GM12878 (cell line): Measurements from ENCODE around the gene C10orf90. TPM values are rescaled to one million over a fixed set of nuclear protein-coding genes. Genes with fewer than 3 reads are reported as not detected.

ENCODE experiments used
- ATAC-seq: fragments of 200-7000 bp; cut with Tn5 transposase; 3 replicates; pipeline ENCODE4 v1.9.1; 2020; ENCODE audit warnings: mild to moderate bottlenecking, moderate library complexity
- BruUV-seq: library from RNA; stranded (reverse); fragments of 400-500 nt; replicated peaks from 2 replicates; lab custom pipeline; 2021; lab: Mats Ljungman, UMichigan
- CTCF ChIA-PET: fragments of 300-600 bp; sonication (Branson Sonifier 250); formaldehyde crosslinking; extraction: SDS; loops from one replicate; lab custom pipeline; 2021; ENCODE audit warnings: inconsistent platforms; lab: Yijun Ruan, JAX
- POLR2A ChIA-PET: fragments of 350-600 bp; formaldehyde crosslinking; extraction: SDS; loops from one replicate; lab custom pipeline; 2021; ENCODE audit warnings: inconsistent platforms; lab: Charles Lee
- RAD21 ChIA-PET: fragments of 300-600 bp; sonication (Branson Sonifier 250); formaldehyde crosslinking; loops from one replicate; lab custom pipeline; 2023; ENCODE audit warnings: antibody characterized with exemption; ENCODE audit not compliant: unreplicated experiment; lab: Charles Lee
- SMC1A ChIA-PET: fragments of 300-600 bp; sonication (Branson Sonifier 250); formaldehyde crosslinking; loops from one replicate; lab custom pipeline; 2023; ENCODE audit not compliant: unreplicated experiment, uncharacterized antibody; lab: Charles Lee
- DNase-seq: peaks from one replicate; pipeline ENCODE4 v3.0.0-alpha.2; 2011; ENCODE audit warnings: low read depth, low spot score
- FAIRE-seq: peaks from 3 replicates; lab custom pipeline; 2011; peaks lifted over from hg19 to GRCh38; lab: Jason Lieb, UNC
- H2AFZ ChIP-seq: 2 replicates; pipeline ENCODE4 v1.6.0; 2011; ENCODE audit warnings: low read depth, low read length, control low read depth; ENCODE audit not compliant: control insufficient read depth
- H3K27ac ChIP-seq: 2 replicates; pipeline ENCODE4 v1.5.1; 2011; ENCODE audit warnings: control low read depth; ENCODE audit not compliant: control insufficient read depth, insufficient read depth
- H3K27me3 ChIP-seq, 2 experiments: replicated peaks in 1 of 2; 2 replicates each; pipeline versions ENCODE4 v1.6.0 to v1.6.1; 2011; ENCODE audit warnings: low read length in 1 of 2; ENCODE audit not compliant: control insufficient read depth in 2 of 2, insufficient read depth in 2 of 2
- H3K36me3 ChIP-seq, 2 experiments: 2 replicates each; pipeline ENCODE4 v1.5.1; 2011; ENCODE audit warnings: low read length in 1 of 2; ENCODE audit not compliant: control insufficient read depth in 2 of 2, insufficient read depth in 2 of 2
- H3K4me1 ChIP-seq: 2 replicates; pipeline ENCODE4 v1.6.1; 2011; ENCODE audit warnings: mild to moderate bottlenecking, low read length, moderate library complexity, mixed read lengths; ENCODE audit not compliant: control insufficient read depth, insufficient read depth
- H3K4me2 ChIP-seq: 2 replicates; pipeline ENCODE4 v1.6.0; 2011; ENCODE audit warnings: control low read depth; ENCODE audit not compliant: control insufficient read depth, insufficient read depth
- H3K4me3 ChIP-seq: fragments of 200-600 bp; sonication (generic); 2 replicates; pipeline ENCODE4 v1.5.1; 2016
- H3K79me2 ChIP-seq: 2 replicates; pipeline ENCODE4 v1.6.0; 2011; ENCODE audit warnings: low read length; ENCODE audit not compliant: control insufficient read depth, insufficient read depth
- H3K9ac ChIP-seq: 2 replicates; pipeline ENCODE4 v1.8.0; 2011; ENCODE audit warnings: low read length, control low read depth, mixed read lengths; ENCODE audit not compliant: control insufficient read depth, insufficient read depth
- H3K9me3 ChIP-seq: replicated peaks from 3 replicates; pipeline ENCODE4 v1.5.1; 2011; ENCODE audit warnings: mild to moderate bottlenecking, low read length; ENCODE audit not compliant: control insufficient read depth, insufficient read depth
- H4K20me1 ChIP-seq: 2 replicates; pipeline ENCODE4 v1.6.0; 2011; ENCODE audit not compliant: control insufficient read depth, insufficient read depth
- EGR1 ChIP-seq, 2 experiments: IDR thresholded peaks; 1 replicate in 1 of 2; 2 replicates in 1 of 2; pipeline ENCODE4 v1.6.1; 2011 to 2012; ENCODE audit warnings: low read depth in 2 of 2, low read length in 2 of 2, borderline replicate concordance in 1 of 2, mild to moderate bottlenecking in 1 of 2, moderate library complexity in 1 of 2
- ETV6 ChIP-seq, 2 experiments: fragments of 450-650 bp in 1 of 2; IDR thresholded peaks in 1 of 2; conservative IDR thresholded peaks in 1 of 2; 2 replicates each; pipeline ENCODE4 v1.6.1; 2014; ENCODE audit warnings: antibody characterized with exemption in 1 of 2, borderline replicate concordance in 1 of 2, low read depth in 1 of 2, mild to moderate bottlenecking in 1 of 2, moderate library complexity in 1 of 2
- FOXK2 ChIP-seq: fragments of 450-650 bp; IDR thresholded peaks from 2 replicates; pipeline ENCODE4 v1.6.1; 2017; ENCODE audit warnings: mild to moderate bottlenecking, moderate library complexity
- HDGF ChIP-seq: fragments of 450-650 bp; IDR thresholded peaks from 2 replicates; pipeline ENCODE4 v1.6.1; 2016; ENCODE audit warnings: antibody characterized with exemption
- MXI1 ChIP-seq: fragments of 150-350 bp; IDR thresholded peaks from 2 replicates; pipeline ENCODE4 v1.6.1; 2011; ENCODE audit warnings: low read depth, mild to moderate bottlenecking, inconsistent platforms, low read length, improper control_type of control experiment
- NRF1 ChIP-seq: conservative IDR thresholded peaks from 2 replicates; pipeline ENCODE4 v1.6.1; 2011; ENCODE audit warnings: mild to moderate bottlenecking, low read depth, low read length, improper control_type of control experiment
- POLR2AphosphoS5 ChIP-seq: IDR thresholded peaks from 2 replicates; pipeline ENCODE4 v1.6.1; 2011; ENCODE audit warnings: mild to moderate bottlenecking, low read length, inconsistent platforms
- POU2F2 ChIP-seq: IDR thresholded peaks from 3 replicates; pipeline ENCODE4 v1.6.1; 2011; ENCODE audit warnings: low read depth, mild to moderate bottlenecking, low read length, borderline replicate concordance
- RB1 ChIP-seq: fragments of 450-650 bp; formaldehyde crosslinking; IDR thresholded peaks from 2 replicates; pipeline ENCODE4 v1.6.1; 2017; ENCODE audit warnings: mild to moderate bottlenecking, borderline replicate concordance
- RCOR1 ChIP-seq: conservative IDR thresholded peaks from 2 replicates; pipeline ENCODE4 v1.6.1; 2012; ENCODE audit warnings: low read depth, low read length, improper control_type of control experiment
- SPI1 ChIP-seq: IDR thresholded peaks from 2 replicates; pipeline ENCODE4 v1.6.1; 2011; ENCODE audit warnings: low read depth, mild to moderate bottlenecking, low read length, moderate library complexity, borderline replicate concordance; ENCODE audit not compliant: insufficient read depth
- TCF12 ChIP-seq: IDR thresholded peaks from 2 replicates; pipeline ENCODE4 v1.6.1; 2011; ENCODE audit warnings: low read depth, mild to moderate bottlenecking, low read length
- TCF7 ChIP-seq: IDR thresholded peaks from 2 replicates; pipeline ENCODE4 v1.6.1; 2014; ENCODE audit warnings: antibody characterized with exemption, borderline replicate concordance
- YY1 ChIP-seq: IDR thresholded peaks from 2 replicates; pipeline ENCODE4 v1.6.1; 2011; ENCODE audit warnings: low read depth, mild to moderate bottlenecking, low read length
- WGBS: methylation state at CpG from one replicate; pipeline ENCODE4 v1.1.6; 2016; ENCODE audit warnings: low lambda C conversion rate; ENCODE audit not compliant: insufficient replicate concordance, insufficient coverage; ENCODE audit errors: missing lambda C conversion rate; 5-methylcytosine and 5-hydroxymethylcytosine counted together
- in situ Hi-C: fragments of 300-500 bp; cut with MboI; formaldehyde crosslinking; loops from 9 replicates; pipeline ENCODE4 v1.14.3; 2018; ENCODE audit warnings: mixed read lengths
- intact Hi-C: fragments of 100-400 bp; cut with micrococcal nuclease; formaldehyde crosslinking; loops from one replicate; pipeline ENCODE4 v1.14.2; 2022; ENCODE audit not compliant: unreplicated experiment
- polyA plus RNA-seq, 11 experiments: library from polyadenylated mRNA; depleted of rRNA in 4 of 11; unstranded in 6 of 11; stranded (reverse) in 5 of 11; fragments of >200 nt; fragmentation: Nextera tagmentation in 4 of 11; fragmentation: Illumina TruSeq in 1 of 11; extraction: Ambion mirVana in 4 of 11; extraction: Trizol in 1 of 11; gene quantifications; 1 replicate in 1 of 11; 2 replicates in 10 of 11; pipeline versions ENCODE4 v1.2.1 to v1.2.3, GENCODE V29; 2011 to 2016; ENCODE audit warnings: inconsistent platforms in 2 of 11, missing spikeins in 2 of 11, low read depth in 1 of 11
- total RNA-seq, 4 experiments: library from RNA; depleted of rRNA in 3 of 4; stranded (reverse); fragments of >200 nt in 3 of 4; fragmentation: Illumina TruSeq in 1 of 4; extraction: Trizol in 1 of 4; gene quantifications; 2 replicates each; pipeline versions ENCODE4 v1.2.1 to v1.2.3, GENCODE V29; 2013 to 2021
- TF ChIP-seq, protein P1 (sequence below), 3 experiments: IDR thresholded peaks in 2 of 3; conservative IDR thresholded peaks in 1 of 3; 2 replicates each; pipeline ENCODE4 v1.5.1; 2011; ENCODE audit warnings: low read depth in 3 of 3, low read length in 3 of 3, mild to moderate bottlenecking in 3 of 3, control low read depth in 2 of 3, moderate library complexity in 2 of 3, inconsistent platforms in 1 of 3, mixed read lengths in 1 of 3; ENCODE audit not compliant: control insufficient read depth in 2 of 3, insufficient read depth in 1 of 3; ENCODE audit errors: extremely low read depth in 1 of 3

The C10orf90 gene
- total and polyA plus RNA-seq, 10 of the 15 experiments (the other 5 are each of a cell fraction or from before 2014, with no cell fraction given), result 0.04 TPM; not detected in 9

DNA sequence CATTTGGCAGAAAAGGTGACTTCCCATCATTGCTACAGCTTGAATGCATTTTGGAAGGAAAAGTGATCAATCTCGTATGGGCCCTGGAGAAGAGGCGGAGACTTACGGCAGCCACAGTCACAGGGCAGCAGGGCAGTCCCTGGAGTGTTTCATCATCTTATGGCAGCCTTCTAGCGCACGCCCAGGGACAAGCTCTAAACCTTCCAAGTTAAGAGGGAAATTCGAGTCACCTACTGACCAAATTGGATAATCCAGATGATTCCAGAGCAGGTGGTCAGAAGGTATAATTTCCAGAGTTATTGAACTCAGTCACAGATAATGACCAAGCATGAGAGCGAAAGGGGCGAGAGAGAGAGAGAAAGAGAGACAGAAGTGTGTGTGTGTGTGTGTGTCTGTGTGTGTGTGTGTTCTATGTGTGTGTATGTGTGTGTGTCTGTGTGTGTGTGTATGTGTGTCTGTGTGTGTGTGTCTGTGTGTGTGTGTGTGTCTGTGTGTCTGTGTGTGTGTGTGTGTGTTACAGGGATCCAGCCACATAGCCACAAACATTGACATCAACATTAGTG, 158.5 kb downstream of the C10orf90 start (continued):
- TF ChIP-seq RB1, result no peak
- no peak for TF ChIP-seq ETV6 (conservative IDR thresholded peaks at IDR 0.05 in 1 of 2, IDR thresholded peaks at IDR 0.05 in 1 of 2; ENCODE audit: borderline replicate concordance in 1 of 2, low read depth in 1 of 2)
- TF ChIP-seq HDGF, result no peak

DNA sequence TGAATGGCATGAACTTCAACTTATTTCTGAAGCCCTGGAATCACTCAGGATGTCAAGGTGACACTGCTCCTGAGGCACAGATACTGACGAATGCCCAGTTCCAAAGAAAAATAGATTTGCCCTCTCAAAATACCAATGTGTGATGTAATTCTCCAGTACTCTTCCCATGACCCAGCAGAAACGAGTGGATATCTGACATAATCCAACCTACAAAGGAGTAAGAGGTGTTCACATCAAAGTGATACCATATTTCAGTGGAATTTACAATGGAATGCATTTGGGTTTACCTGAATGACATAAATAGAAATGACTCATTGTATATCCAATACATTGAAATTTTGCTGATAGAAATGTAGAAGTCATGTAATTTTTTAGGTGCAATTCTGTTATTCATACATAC, 161.3 kb downstream of the C10orf90 start:
- SMC1A ChIA-PET, result no interaction called here
- H3K9ac ChIP-seq, result no peak overlapping the region

More for the DNA sequence above, 161.3 kb downstream of the C10orf90 start:
- 0% methylated on average over 2 of the region's 2 CpGs for WGBS
- in situ Hi-C loops (loop anchor here (5.0 kb wide), 1 partner anchor 527 kb away; no protein-coding TSS in a partner anchor), intact Hi-C loops (no loop called here)
- RAD21 ChIA-PET, result no interaction called here
- CTCF ChIA-PET, result no interaction called here
- Histone ChIP-seq H3K4me1 (no peaks in the 10 kb centered on the region), H3K36me3 (no peaks in the 10 kb centered on the region), H3K4me2 (no peak overlapping the region), H4K20me1 (no peaks in the 10 kb centered on the region), H2AFZ (no peak overlapping the region), H3K9me3 (no peaks in the 10 kb centered on the region), H3K27me3 (no peaks in the 10 kb centered on the region), H3K27ac (no peak overlapping the region), H3K4me3 (no peak overlapping the region), H3K79me2 (no peaks in the 10 kb centered on the region)
- no peak for TF ChIP-seq FOXK2
- TF ChIP-seq POLR2AphosphoS5, result no peak
- TF ChIP-seq MXI1, result no peak
- TF ChIP-seq NRF1, result no peak
- TF ChIP-seq POU2F2, result no peak
- no peak for TF ChIP-seq TCF12
- no peak for TF ChIP-seq TCF7
- no peak for TF ChIP-seq YY1
- no peak for TF ChIP-seq EGR1 (IDR thresholded peaks at IDR 0.05; ENCODE audit: borderline replicate concordance in 1 of 2, low read depth in 2 of 2, low read length in 2 of 2)
- TF ChIP-seq SPI1, result no peak
- no peak for TF ChIP-seq RCOR1
- TF ChIP-seq, protein P1, sequence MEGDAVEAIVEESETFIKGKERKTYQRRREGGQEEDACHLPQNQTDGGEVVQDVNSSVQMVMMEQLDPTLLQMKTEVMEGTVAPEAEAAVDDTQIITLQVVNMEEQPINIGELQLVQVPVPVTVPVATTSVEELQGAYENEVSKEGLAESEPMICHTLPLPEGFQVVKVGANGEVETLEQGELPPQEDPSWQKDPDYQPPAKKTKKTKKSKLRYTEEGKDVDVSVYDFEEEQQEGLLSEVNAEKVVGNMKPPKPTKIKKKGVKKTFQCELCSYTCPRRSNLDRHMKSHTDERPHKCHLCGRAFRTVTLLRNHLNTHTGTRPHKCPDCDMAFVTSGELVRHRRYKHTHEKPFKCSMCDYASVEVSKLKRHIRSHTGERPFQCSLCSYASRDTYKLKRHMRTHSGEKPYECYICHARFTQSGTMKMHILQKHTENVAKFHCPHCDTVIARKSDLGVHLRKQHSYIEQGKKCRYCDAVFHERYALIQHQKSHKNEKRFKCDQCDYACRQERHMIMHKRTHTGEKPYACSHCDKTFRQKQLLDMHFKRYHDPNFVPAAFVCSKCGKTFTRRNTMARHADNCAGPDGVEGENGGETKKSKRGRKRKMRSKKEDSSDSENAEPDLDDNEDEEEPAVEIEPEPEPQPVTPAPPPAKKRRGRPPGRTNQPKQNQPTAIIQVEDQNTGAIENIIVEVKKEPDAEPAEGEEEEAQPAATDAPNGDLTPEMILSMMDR (IDR thresholded peaks at IDR 0.05 in 2 of 3, conservative IDR thresholded peaks at IDR 0.05 in 1 of 3; ENCODE audit: control insufficient read depth in 2 of 3, extremely low read depth in 1 of 3, insufficient read depth in 1 of 3, low read depth in 3 of 3, low read length in 3 of 3), result no peak
- POLR2A ChIA-PET, result no interaction called here
- FAIRE-seq (no peak), DNase-seq (no peak), ATAC-seq (no peak)
- no TSS peak for BruUV-seq
